HG03432 (cell line): ENCODE measurements around the gene BMF.

Source experiments
- ATAC-seq: cut with Tn5 transposase; IDR thresholded peaks from one replicate; pipeline ENCODE4 v1.9.1; 2021; ENCODE audit warnings: mild to moderate bottlenecking, moderate library complexity; ENCODE audit not compliant: unreplicated experiment

Gene BMF

GRCh38 chr15:40050788-40051470 lies 57.8 kb downstream of the BMF start:
- no peak for ATAC-seq

- no peak for ATAC-seq
Observed at GRCh38 chr15:40048926-40049475, 59.7 kb downstream of the BMF start.

- ATAC-seq, result no peak
Observed at GRCh38 chr15:40048211-40048792, 60.4 kb downstream of the BMF start.

- ATAC-seq, result peak; percentile 61
Observed at GRCh38 chr15:40047415-40048210, 61.1 kb downstream of the BMF start.

- no peak for ATAC-seq
Observed at GRCh38 chr15:40046721-40047414, 61.8 kb downstream of the BMF start.

- no peak for ATAC-seq
Observed at GRCh38 chr15:40045572-40046217, 63.0 kb downstream of the BMF start.

- ATAC-seq, result peak; percentile 86
Observed at GRCh38 chr15:40044717-40045571, 63.7 kb downstream of the BMF start.

GRCh38 chr15:40043927-40044716 lies 64.6 kb downstream of the BMF start:
- no peak for ATAC-seq

GRCh38 chr15:40042791-40043320 lies 65.8 kb downstream of the BMF start:
- no peak for ATAC-seq

- no peak for ATAC-seq
Observed at GRCh38 chr15:40040770-40041169, 67.9 kb downstream of the BMF start.

- ATAC-seq, result no peak
Observed at GRCh38 chr15:40040293-40040635, 68.4 kb downstream of the BMF start.

GRCh38 chr15:40038638-40039543 lies 69.8 kb downstream of the BMF start, which contains the start of gene SRP14:
TSS of gene SRP14 (minus strand) at chr15:40039181. CDS start at chr15:40039116, 65 bp downstream.
- ATAC-seq, result peak; percentile 96

GRCh38 chr15:40038275-40038637 lies 70.4 kb downstream of the BMF start:
- ATAC-seq, result no peak
